Stimulated activated CD4-positive, alpha-beta T cell treated with anti-CD3 and anti-CD28 coated beads, Interleukin-15, amount 100 ng/mL, for 24 hours (primary cell): ENCODE measurements around the gene TSPAN15.
A peak's percentile ranks its signal among the peaks of the same experiment; 100 is the strongest.
"Not testable (repeated sequence)": the region's sequence is repeated elsewhere in the genome, so short reads cannot be mapped to it uniquely, and the experiment has no call there.

Experiments used
- DNase-seq: peaks from one replicate; pipeline ENCODE4 v3.0.0-alpha.2; 2020

TSPAN15 gene

GRCh38 chr10:69449841-69450240 is 1.4 kb upstream of the TSPAN15 start:
- peak; percentile 64 for DNase-seq

- not testable (repeated sequence) for DNase-seq
Measured at GRCh38 chr10:69450395-69450794, 870 bp upstream of the TSPAN15 start.

GRCh38 chr10:69451784-69452251 is 553 bp downstream of the TSPAN15 start:
- DNase-seq: peak; percentile 25

GRCh38 chr10:69452676-69453415 is 1.6 kb downstream of the TSPAN15 start:
- no peak for DNase-seq

- no peak for DNase-seq
Measured at GRCh38 chr10:69453795-69454194, 2.5 kb downstream of the TSPAN15 start.

GRCh38 chr10:69455006-69455763 is 3.9 kb downstream of the TSPAN15 start:
- no peak for DNase-seq

GRCh38 chr10:69456880-69457693 is 5.8 kb downstream of the TSPAN15 start:
- DNase-seq: no peak

GRCh38 chr10:69457771-69458237 is 6.5 kb downstream of the TSPAN15 start:
- DNase-seq: no peak

GRCh38 chr10:69458430-69459100 is 7.3 kb downstream of the TSPAN15 start:
- DNase-seq: no peak

GRCh38 chr10:69459101-69459790 is 8.0 kb downstream of the TSPAN15 start:
- DNase-seq: no peak

GRCh38 chr10:69459893-69460575 is 8.8 kb downstream of the TSPAN15 start:
- no peak for DNase-seq

- DNase-seq: no peak
Measured at GRCh38 chr10:69460576-69461242, 9.4 kb downstream of the TSPAN15 start.

DNA sequence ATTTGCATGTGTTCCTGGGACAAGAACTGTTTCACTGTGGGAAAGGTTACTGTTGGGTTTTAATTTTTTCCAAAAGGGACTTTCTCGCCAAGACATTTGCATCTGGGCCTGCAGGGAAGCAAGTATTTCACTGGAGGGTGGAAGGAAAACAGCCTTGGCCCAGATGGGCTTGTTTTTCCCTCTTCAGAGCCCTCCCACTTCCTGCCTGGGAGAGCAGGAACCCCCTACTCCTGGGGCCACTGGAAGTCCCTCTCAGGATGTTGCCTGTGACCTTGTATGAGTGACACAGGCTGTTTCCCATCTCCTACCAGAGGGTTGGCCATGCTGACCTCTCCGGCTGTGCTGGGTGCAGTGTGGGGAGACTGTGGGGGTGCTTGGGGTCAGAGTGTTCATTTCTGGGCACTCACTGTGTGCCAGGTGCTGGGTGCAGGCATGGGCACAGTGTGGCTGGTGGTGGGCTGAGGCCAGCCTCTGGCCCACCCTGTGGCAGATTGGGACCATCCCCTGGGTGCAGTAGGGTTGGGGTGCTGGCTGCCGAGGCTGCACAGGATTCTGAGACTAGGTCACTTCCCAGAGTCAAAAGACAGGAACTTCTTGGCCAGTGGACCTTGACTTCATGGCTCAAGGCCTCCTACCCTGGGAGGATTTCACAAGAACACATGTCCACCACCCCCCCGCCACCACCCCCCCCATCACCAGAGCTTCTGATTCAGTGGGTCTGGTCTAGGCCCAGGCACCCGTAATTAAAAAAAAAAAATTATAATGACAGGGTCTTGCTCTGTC is 10.2 kb downstream of the TSPAN15 start:
- DNase-seq: no peak

GRCh38 chr10:69463886-69464285 is 12.6 kb downstream of the TSPAN15 start:
- no peak for DNase-seq

DNA sequence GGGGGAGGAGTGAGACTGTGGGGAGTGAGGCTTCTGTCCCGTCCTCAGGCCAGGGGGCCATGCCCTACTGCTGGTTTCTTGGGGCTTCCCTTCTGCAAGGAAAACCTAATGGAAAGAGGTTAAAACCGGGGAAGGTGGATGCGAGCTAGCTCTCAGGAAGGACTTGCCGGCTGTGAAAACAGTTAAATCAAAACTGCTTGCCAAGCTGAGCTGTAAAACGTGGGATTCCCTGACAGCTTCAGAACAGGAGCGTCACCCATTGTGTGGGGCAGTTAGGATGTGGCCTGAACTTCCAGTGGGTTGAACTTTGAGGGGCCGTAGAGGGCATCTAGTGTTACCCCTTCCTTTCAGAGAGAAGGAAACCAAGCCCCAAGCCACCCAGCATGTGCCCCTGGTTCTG is 13.1 kb downstream of the TSPAN15 start:
- DNase-seq: no peak

DNA sequence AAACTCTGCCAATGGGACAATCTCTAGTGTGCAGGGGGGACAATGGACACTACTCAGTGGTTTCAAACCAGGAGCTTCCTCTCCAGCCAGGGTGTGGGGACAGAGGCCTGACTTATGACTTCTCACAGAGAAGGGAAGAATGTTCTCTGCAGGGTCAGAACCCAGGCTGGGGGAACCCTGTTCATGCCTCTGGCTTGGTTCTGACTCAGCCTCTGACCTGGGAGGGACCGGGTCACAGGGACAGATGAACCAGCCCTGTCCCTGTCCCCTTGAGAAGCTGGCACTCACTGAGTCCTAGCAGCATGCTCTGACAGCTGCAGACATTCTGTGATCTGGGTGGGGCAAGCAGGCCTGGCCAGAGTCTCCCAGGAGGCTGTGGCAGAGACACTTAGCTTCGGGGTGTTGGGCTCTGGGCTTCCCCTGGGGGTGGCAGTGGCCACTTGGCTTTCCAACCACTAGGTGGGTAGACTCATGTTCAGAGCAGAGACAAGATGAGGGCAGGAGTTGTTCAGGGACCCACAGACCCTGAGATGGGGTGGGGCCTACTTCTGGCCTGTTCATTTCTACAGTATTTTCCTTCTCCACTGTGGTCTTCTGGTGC is 13.6 kb downstream of the TSPAN15 start:
- no peak for DNase-seq

DNA sequence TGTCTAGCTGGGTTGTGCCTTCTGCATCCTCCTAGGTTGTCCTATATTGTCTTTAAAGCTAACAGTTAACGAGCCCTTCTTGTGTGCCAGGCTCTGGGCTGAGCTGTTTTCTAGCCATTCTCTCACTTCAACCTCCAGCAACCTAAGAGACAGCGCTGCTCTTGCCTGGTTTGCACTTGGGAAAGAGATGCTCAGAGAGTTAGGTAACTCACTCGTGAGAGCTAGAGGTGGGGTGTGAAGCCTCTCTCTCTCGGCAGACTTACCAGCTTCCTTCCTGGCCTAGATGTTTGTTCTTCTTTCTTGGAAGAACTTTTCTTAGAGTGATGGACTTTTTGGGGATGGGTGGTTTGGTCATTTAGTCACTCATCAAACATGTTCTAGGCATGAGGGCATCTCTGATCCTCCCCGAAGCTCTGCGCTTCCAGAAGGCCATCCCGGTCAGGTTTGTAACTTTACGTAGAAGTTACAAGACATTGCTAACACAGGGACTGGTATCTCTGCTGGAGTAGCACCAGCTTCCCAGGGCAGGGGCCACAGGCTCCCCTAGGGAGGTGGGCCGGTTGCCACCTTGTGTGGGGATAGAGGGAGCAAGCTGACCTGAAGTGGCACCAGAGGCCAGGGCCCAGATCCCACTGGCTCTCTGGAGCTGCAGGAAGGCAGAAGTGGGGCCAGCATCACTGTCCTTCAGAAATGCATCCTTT is 14.3 kb downstream of the TSPAN15 start:
- DNase-seq: no peak

DNA sequence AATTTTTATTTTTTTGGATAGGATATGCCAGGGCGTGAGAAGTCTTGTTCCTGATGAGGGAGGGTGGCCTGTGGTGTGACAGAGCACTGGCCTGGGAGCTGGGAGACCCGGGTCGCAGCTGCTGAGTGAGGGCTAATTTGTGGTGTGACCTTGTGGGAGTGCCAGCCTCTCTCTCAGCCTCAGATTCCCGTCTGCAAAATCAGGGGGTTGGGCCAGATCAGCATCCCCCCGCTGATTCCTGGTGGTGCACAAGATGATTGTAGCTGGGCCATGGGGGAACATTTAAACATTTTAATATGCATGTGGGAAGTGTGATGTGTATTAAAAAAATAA is 14.9 kb downstream of the TSPAN15 start:
- no peak for DNase-seq

DNA sequence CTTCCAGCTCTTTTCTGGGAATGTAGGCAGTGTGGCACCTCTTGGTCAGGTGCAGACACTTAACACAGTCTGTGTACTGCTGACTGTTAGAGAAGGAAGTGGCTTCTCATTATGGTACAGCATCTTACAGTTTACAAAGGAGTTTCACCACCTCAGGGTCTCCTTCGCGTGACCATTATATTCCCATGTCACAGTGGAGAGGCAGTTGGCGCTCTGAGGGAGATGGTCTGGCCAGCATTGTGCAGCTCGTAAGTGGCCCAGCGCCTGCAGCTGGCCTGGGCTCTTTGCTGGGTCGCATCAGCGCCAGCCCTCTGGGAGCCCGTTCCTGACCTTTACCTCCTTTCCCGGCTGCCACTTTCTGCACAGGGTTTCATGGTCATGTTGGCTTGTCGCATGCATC is 15.4 kb downstream of the TSPAN15 start:
- no peak for DNase-seq
